Endothelial cell of umbilical vein (primary cell): Measurements from ENCODE around the gene AGAP3. TPM values are rescaled to one million over a fixed set of nuclear protein-coding genes. Genes with fewer than 3 reads are reported as not detected.
A peak's percentile ranks its signal among the peaks of the same experiment; 100 is the strongest.

Experiments used
- BruUV-seq: library from RNA; stranded (reverse); fragments of 400-500 nt; replicated peaks from 2 replicates; lab custom pipeline; 2021; lab: Mats Ljungman, UMichigan
- CTCF ChIA-PET: fragments of 300-600, 350-600 bp; sonication (Branson Sonifier 250); formaldehyde crosslinking; loops from one replicate; lab custom pipeline; 2021; ENCODE audit warnings: antibody characterized with exemption, inconsistent platforms; lab: Charles Lee
- POLR2A ChIA-PET: fragments of 300-600, 350-600 bp; sonication (Branson Sonifier 250); formaldehyde crosslinking; loops from one replicate; lab custom pipeline; 2021; ENCODE audit warnings: antibody characterized with exemption, inconsistent platforms; lab: Charles Lee
- DNase-seq: peaks from one replicate; pipeline ENCODE4 v3.0.0-alpha.2; 2011; ENCODE audit warnings: low read depth, low spot score
- FAIRE-seq: peaks from 2 replicates; lab custom pipeline; 2011; peaks lifted over from hg19 to GRCh38; lab: Jason Lieb, UNC
- H2AFZ ChIP-seq: 2 replicates; pipeline ENCODE4 v1.6.0; 2012; ENCODE audit warnings: low read depth, low read length, control low read depth, inconsistent platforms
- H3K27ac ChIP-seq: 2 replicates; pipeline ENCODE4 v1.5.1; 2011; ENCODE audit warnings: low read depth, mild to moderate bottlenecking, control low read depth, low read length, moderate library complexity; ENCODE audit not compliant: insufficient read depth
- H3K27me3 ChIP-seq, 2 experiments: 2 replicates each; pipeline versions ENCODE4 v1.6.0 to v1.6.1; 2011; ENCODE audit warnings: low read length in 2 of 2, mixed read lengths in 1 of 2; ENCODE audit not compliant: control insufficient read depth in 2 of 2, insufficient read depth in 2 of 2
- H3K36me3 ChIP-seq, 2 experiments: 2 replicates in 1 of 2; 3 replicates in 1 of 2; pipeline ENCODE4 v1.5.1; 2011; ENCODE audit warnings: low read length in 2 of 2, mild to moderate bottlenecking in 1 of 2, moderate library complexity in 1 of 2; ENCODE audit not compliant: control insufficient read depth in 2 of 2, insufficient read depth in 2 of 2; ENCODE audit errors: extremely low read depth in 1 of 2
- H3K4me1 ChIP-seq: 3 replicates; pipeline ENCODE4 v1.5.1; 2011; ENCODE audit warnings: mild to moderate bottlenecking, low read length; ENCODE audit not compliant: control insufficient read depth, insufficient read depth; ENCODE audit errors: extremely low read depth
- H3K4me2 ChIP-seq: 2 replicates; pipeline ENCODE4 v1.6.1; 2011; ENCODE audit warnings: low read length, control low read depth, mixed read lengths; ENCODE audit not compliant: insufficient read depth
- H3K4me3 ChIP-seq, 3 experiments: fragments of 200-600 bp in 1 of 3; sonication (generic), shearing (Covaris generic) in 1 of 3; replicated peaks in 1 of 3; 2 replicates each; pipeline ENCODE4 v1.5.1; 2011 to 2016; ENCODE audit warnings: control low read depth in 3 of 3, low read length in 3 of 3, mild to moderate bottlenecking in 2 of 3, inconsistent platforms in 1 of 3, low read depth in 1 of 3, moderate library complexity in 1 of 3; ENCODE audit not compliant: insufficient read depth in 1 of 3
- H3K79me2 ChIP-seq: 2 replicates; pipeline ENCODE4 v1.6.0; 2012; ENCODE audit warnings: low read length, inconsistent platforms; ENCODE audit not compliant: control insufficient read depth, insufficient read depth
- H3K9ac ChIP-seq: replicated peaks from 2 replicates; pipeline ENCODE3; 2011; ENCODE audit warnings: low read length, control low read depth; ENCODE audit not compliant: insufficient read depth; ENCODE audit errors: extremely low read depth
- H3K9me1 ChIP-seq: replicated peaks from 3 replicates; pipeline ENCODE4 v1.6.0; 2011; ENCODE audit warnings: mild to moderate bottlenecking, low read length; ENCODE audit not compliant: control insufficient read depth, insufficient read depth; ENCODE audit errors: extremely low read depth
- H3K9me3 ChIP-seq: replicated peaks from 2 replicates; pipeline ENCODE4 v1.5.1; 2012; ENCODE audit warnings: low read length, inconsistent platforms; ENCODE audit not compliant: control insufficient read depth, insufficient read depth
- H4K20me1 ChIP-seq: replicated peaks from 2 replicates; pipeline ENCODE3; 2011; ENCODE audit warnings: mild to moderate bottlenecking, low read length; ENCODE audit not compliant: control insufficient read depth, insufficient read depth; ENCODE audit errors: extremely low read depth
- CTCF ChIP-seq, 2 donors: IDR thresholded peaks; 1 replicate in 1 of 2; 2 replicates in 1 of 2; pipeline ENCODE4 v1.5.1; 2011; ENCODE audit warnings: low read length in 2 of 2, mild to moderate bottlenecking in 2 of 2, moderate library complexity in 2 of 2, control low read depth in 1 of 2, inconsistent platforms in 1 of 2, low read depth in 1 of 2; ENCODE audit not compliant: insufficient read depth in 1 of 2; ENCODE audit errors: extremely low read depth in 1 of 2
- EZH2 ChIP-seq: IDR thresholded peaks from 2 replicates; pipeline ENCODE4 v1.6.1; 2012; ENCODE audit warnings: borderline replicate concordance, low read depth, mild to moderate bottlenecking, moderate library complexity, low read length, inconsistent platforms; ENCODE audit not compliant: severe bottlenecking
- FOS ChIP-seq: IDR thresholded peaks from 2 replicates; pipeline ENCODE4 v1.6.1; 2011; ENCODE audit warnings: mild to moderate bottlenecking, low read length, moderate library complexity, borderline replicate concordance; ENCODE audit not compliant: insufficient read depth
- GATA2 ChIP-seq: IDR thresholded peaks from 2 replicates; pipeline ENCODE4 v1.7.0; 2011; ENCODE audit warnings: low read depth, mild to moderate bottlenecking, moderate library complexity, mixed read lengths, low read length; ENCODE audit not compliant: insufficient read length, insufficient read depth
- JUN ChIP-seq: IDR thresholded peaks from 2 replicates; pipeline ENCODE4 v1.6.1; 2011; ENCODE audit warnings: borderline replicate concordance, low read depth; ENCODE audit not compliant: insufficient read length, insufficient read depth
- MAX ChIP-seq: IDR thresholded peaks from 2 replicates; pipeline ENCODE4 v1.6.1; 2011; ENCODE audit not compliant: insufficient read depth, insufficient read length
- MYC ChIP-seq: IDR thresholded peaks from one replicate; pipeline ENCODE4 v1.6.1; 2011; ENCODE audit warnings: mild to moderate bottlenecking, low read depth, low read length
- POLR2A ChIP-seq: IDR thresholded peaks from 2 replicates; pipeline ENCODE4 v1.6.1; 2012; ENCODE audit warnings: low read depth, mild to moderate bottlenecking, control low read depth, low read length
- POLR2AphosphoS5 ChIP-seq: IDR thresholded peaks from 2 replicates; pipeline ENCODE4 v1.6.1; 2012; ENCODE audit warnings: low read depth, mild to moderate bottlenecking, control low read depth, low read length, moderate library complexity; ENCODE audit not compliant: insufficient read depth
- dilution Hi-C: fragments of 300-500 bp; cut with MboI; formaldehyde crosslinking; loops from one replicate; pipeline ENCODE4 v1.15.0; 2019; ENCODE audit warnings: low sequenced_read_pairs; ENCODE audit not compliant: extremely low pct_ligation_motif_present
- intact Hi-C: fragments of 100-400 bp; cut with micrococcal nuclease; formaldehyde crosslinking; loops from one replicate; pipeline ENCODE4 v1.10.0; 2022
- polyA plus RNA-seq, 4 experiments: library from polyadenylated mRNA; depleted of rRNA in 3 of 4; stranded (reverse) in 3 of 4; unstranded in 1 of 4; fragments of >200 nt; gene quantifications; 2 replicates each; pipeline versions ENCODE4 v1.2.1 to v1.2.3, GENCODE V29; 2011 to 2012; ENCODE audit warnings: missing spikeins in 1 of 4
- total RNA-seq: library from RNA; stranded (reverse); gene quantifications from 2 replicates; pipeline ENCODE4 v1.2.3, GENCODE V29; 2021

Gene AGAP3
- total and polyA plus RNA-seq, 2 donors (not counting 3 experiments of a cell fraction or from before 2014, with no cell fraction given): 171 to 174 TPM

- Histone ChIP-seq H3K36me3 (peaks cover 9 to 32% of the 10 kb centered on the region in 2 experiments), H2AFZ (no peak overlapping the region), H3K4me3 (no peak overlapping the region), H3K27me3 (no peaks in the 10 kb centered on the region), H3K4me1 (peaks cover 19% of the 10 kb centered on the region), H3K27ac (no peak overlapping the region), H3K9me1 (no peaks in the 10 kb centered on the region), H3K4me2 (no peak overlapping the region), H3K79me2 (peaks cover 58% of the 10 kb centered on the region), H4K20me1 (no peaks in the 10 kb centered on the region), H3K9ac (no peak overlapping the region), H3K9me3 (no peaks in the 10 kb centered on the region)
- TF ChIP-seq POLR2AphosphoS5 (peak; percentile 59), GATA2 (no peak)
- BruUV-seq: no TSS peak
- intact Hi-C loops: loop anchor here (2.0 kb wide), 1 partner anchor 126 kb away; no protein-coding TSS in a partner anchor
- FAIRE-seq (peak; percentile 12), DNase-seq (peak; percentile 15)
- dilution Hi-C loops: no loop called here
- ChIA-PET CTCF (interaction anchor here (0.7 to 3.0 kb wide), 6 partner anchors 9 to 152 kb away, joined by 4 to 33 read pairs (median 4); no protein-coding TSS in a partner anchor), POLR2A (no interaction called here)
Measured at GRCh38 chr7:151115121-151115835, 29.0 kb downstream of the AGAP3 start.

GRCh38 chr7:151115836-151116418 lies 29.7 kb downstream of the AGAP3 start:
- Histone ChIP-seq H3K4me2 (no peak overlapping the region), H3K9ac (no peak overlapping the region), H3K27ac (no peak overlapping the region), H3K4me1 (peaks cover 19% of the 10 kb centered on the region), H3K36me3 (peaks cover 9 to 37% of the 10 kb centered on the region in 2 experiments), H3K79me2 (peaks cover 52% of the 10 kb centered on the region), H3K9me1 (no peaks in the 10 kb centered on the region), H3K27me3 (no peaks in the 10 kb centered on the region), H2AFZ (no peak overlapping the region), H4K20me1 (no peaks in the 10 kb centered on the region), H3K4me3 (no peak overlapping the region), H3K9me3 (no peaks in the 10 kb centered on the region)
- no peak for DNase-seq
- no TSS peak for BruUV-seq
- no peak for FAIRE-seq
- dilution Hi-C loops: no loop called here
- ChIA-PET POLR2A (no interaction called here), CTCF (interaction anchor here (0.7 to 3.0 kb wide), 7 partner anchors 8 to 153 kb away, joined by 3 to 33 read pairs (median 4); no protein-coding TSS in a partner anchor)
- intact Hi-C loops: loop anchor here (2.0 kb wide), 1 partner anchor 127 kb away; no protein-coding TSS in a partner anchor
- TF ChIP-seq POLR2AphosphoS5 (no peak), CTCF (IDR thresholded peaks at IDR 0.05; ENCODE audit: extremely low read depth in 1 of 2, insufficient read depth in 1 of 2, low read depth in 1 of 2, low read length in 2 of 2) (no peak), FOS (no peak), GATA2 (no peak), JUN (no peak), EZH2 (no peak), POLR2A (no peak), MYC (no peak), MAX (no peak)
